ENCODE data around the gene LURAP1L. TPM values are rescaled to one million over a fixed set of nuclear protein-coding genes. Genes with fewer than 3 reads are reported as not detected.

Gene LURAP1L
- total RNA-seq, 2 donors from 2014 or later = 0.24 to 1.3 TPM

DNA sequence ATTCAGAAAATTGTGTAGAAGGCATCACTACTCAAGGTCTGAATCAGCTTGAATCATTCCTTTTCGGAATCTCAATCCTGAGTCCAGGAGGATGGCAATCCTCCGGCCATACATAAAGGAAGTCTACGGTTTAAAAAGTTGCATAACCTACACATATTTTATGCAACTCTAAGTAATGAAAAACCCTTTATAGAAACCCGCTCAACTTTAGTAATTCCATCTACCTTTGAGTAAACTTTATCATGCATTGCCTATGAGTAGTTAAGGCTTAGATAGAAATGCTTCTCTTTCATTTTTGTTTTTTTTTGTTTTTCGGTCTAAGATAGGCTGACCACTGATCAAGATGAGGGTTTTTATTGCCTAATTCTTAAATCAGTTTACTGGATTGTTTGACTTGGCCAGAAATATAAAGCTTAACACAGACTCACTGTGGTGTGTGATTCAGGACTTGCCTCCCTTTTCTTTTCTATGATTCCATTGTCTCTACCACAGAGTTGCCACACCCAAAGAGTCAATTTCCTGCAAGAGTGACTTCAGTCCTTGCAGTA is 85.0 kb downstream of the LURAP1L start:
- WGBS, 2 experiments (ENCODE audit: insufficient coverage in 1 of 2, insufficient read length in 1 of 2) = 83 to 93% methylated on average over 1 to 5 of the region's 5 CpGs
- H3K27ac ChIP-seq (ENCODE audit: low read depth, low read length) = no peak overlapping the region

DNA sequence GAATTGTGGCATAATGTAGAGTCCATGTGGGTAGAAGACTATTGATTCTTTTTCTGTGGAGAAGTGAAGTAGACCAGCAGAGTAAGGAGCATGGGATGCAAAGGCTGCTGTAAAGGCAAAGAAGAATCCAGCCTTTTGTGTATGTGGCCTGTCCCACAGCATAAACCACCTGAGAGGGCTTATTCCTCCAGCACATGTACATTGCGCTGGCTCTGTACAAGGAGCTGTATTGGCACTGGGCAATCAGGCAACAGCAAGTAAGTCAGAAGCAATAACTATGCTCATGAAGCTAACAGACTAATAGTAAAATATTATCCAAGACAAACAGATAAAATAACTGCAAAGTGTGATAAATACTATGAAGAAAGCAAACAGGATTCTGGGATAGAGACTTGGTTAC is 86.2 kb downstream of the LURAP1L start:
- no peaks in the 10 kb centered on the region for H3K9me3 Mint-ChIP-seq
- H3K4me3 ChIP-seq (ENCODE audit: low read length) = no peak overlapping the region

More for the DNA sequence above, 85.0 kb downstream of the LURAP1L start:
- H3K4me3 Mint-ChIP-seq = no peak overlapping the region
- H3K4me1 ChIP-seq (ENCODE audit: control insufficient read depth, insufficient read depth, low read length) = peaks cover 8% of the 10 kb centered on the region
- H3K4me1 Mint-ChIP-seq = peaks cover 6% of the 10 kb centered on the region
- no peak overlapping the region for H3K27ac Mint-ChIP-seq
- no peak overlapping the region for H3K4me3 ChIP-seq (ENCODE audit: low read length)
- no peak for DNase-seq
- H3K27me3 ChIP-seq (ENCODE audit: control insufficient read depth, insufficient read depth, low read length, poor library complexity, severe bottlenecking) = no peaks in the 10 kb centered on the region
- no peaks in the 10 kb centered on the region for H3K36me3 Mint-ChIP-seq (ENCODE audit: low read depth)
- no peaks in the 10 kb centered on the region for H3K9me3 ChIP-seq (ENCODE audit: control insufficient read depth, low read length)
- H3K9ac ChIP-seq (ENCODE audit: extremely low read depth, low read length, poor library complexity, severe bottlenecking) = no peak overlapping the region
- H3K36me3 ChIP-seq (ENCODE audit: control insufficient read depth, insufficient read depth, low read length) = no peaks in the 10 kb centered on the region
- H3K9me3 Mint-ChIP-seq = no peaks in the 10 kb centered on the region
- TF ChIP-seq, protein P1, sequence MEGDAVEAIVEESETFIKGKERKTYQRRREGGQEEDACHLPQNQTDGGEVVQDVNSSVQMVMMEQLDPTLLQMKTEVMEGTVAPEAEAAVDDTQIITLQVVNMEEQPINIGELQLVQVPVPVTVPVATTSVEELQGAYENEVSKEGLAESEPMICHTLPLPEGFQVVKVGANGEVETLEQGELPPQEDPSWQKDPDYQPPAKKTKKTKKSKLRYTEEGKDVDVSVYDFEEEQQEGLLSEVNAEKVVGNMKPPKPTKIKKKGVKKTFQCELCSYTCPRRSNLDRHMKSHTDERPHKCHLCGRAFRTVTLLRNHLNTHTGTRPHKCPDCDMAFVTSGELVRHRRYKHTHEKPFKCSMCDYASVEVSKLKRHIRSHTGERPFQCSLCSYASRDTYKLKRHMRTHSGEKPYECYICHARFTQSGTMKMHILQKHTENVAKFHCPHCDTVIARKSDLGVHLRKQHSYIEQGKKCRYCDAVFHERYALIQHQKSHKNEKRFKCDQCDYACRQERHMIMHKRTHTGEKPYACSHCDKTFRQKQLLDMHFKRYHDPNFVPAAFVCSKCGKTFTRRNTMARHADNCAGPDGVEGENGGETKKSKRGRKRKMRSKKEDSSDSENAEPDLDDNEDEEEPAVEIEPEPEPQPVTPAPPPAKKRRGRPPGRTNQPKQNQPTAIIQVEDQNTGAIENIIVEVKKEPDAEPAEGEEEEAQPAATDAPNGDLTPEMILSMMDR (conservative IDR thresholded peaks at IDR 0.05) = no peak
- H3K27me3 Mint-ChIP-seq (ENCODE audit: insufficient read depth) = no peaks in the 10 kb centered on the region

DNA sequence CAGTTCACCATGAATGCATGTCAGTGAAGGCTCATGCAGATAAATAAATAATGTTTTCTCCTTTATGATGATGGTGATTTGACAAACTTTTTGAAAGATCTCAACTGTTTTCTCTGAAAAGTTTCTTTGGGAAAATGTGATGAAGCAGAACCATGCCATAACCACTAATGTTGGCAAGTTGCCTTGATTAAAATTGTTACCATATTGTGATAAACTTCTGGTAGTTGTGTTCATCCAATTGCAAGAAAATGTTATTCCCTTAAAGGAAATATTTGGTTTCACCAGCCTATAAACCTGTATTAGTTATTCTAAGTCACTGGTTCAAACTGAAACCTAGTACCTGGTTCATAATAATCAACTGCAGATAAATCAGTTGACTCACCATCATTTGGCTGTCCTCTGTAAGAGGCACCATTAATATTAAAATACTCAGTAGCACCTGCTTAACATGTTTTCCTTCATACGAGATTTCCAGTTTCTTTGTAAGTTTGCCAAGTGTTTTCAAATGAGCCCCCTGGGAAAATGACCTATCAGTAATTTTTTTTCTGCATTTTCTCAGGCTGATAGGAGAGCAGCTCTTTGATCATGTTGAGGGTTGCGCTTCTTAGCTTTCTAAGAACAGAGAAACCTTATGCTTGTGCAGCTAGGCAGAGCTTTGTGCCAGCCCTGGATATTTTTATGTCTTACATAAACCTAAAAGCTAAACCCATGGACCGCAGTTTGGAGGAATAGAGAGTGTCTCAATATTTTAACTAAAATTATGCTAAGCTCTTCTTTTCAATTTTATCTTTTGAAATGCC is 88.0 kb downstream of the LURAP1L start:
- no peaks in the 10 kb centered on the region for H3K27me3 ChIP-seq (ENCODE audit: control insufficient read depth, insufficient read depth, low read length, poor library complexity, severe bottlenecking)
- Mint-ChIP-seq H3K9me3 (peaks cover 2% of the 10 kb centered on the region), H3K27ac (no peak overlapping the region), H3K4me1 (no peaks in the 10 kb centered on the region), H3K4me3 (no peak overlapping the region), H3K36me3 (ENCODE audit: low read depth) (no peaks in the 10 kb centered on the region), H3K27me3 (ENCODE audit: insufficient read depth) (no peaks in the 10 kb centered on the region)
- TF ChIP-seq, protein P1 (conservative IDR thresholded peaks at IDR 0.05) = no peak
- H3K9me3 ChIP-seq (ENCODE audit: control insufficient read depth, low read length) = no peaks in the 10 kb centered on the region
- peaks cover 8% of the 10 kb centered on the region for H3K4me1 ChIP-seq (ENCODE audit: control insufficient read depth, insufficient read depth, low read length)
- WGBS, 2 experiments (ENCODE audit: insufficient coverage in 1 of 2, insufficient read length in 1 of 2) = 91 to 100% methylated on average over 2 to 3 of the region's 3 CpGs
- no peak overlapping the region for H3K4me3 ChIP-seq (ENCODE audit: low read length)
- DNase-seq = no peak
- H3K9ac ChIP-seq (ENCODE audit: extremely low read depth, low read length, poor library complexity, severe bottlenecking) = no peak overlapping the region
- no peaks in the 10 kb centered on the region for H3K36me3 ChIP-seq (ENCODE audit: control insufficient read depth, insufficient read depth, low read length)
- no peak overlapping the region for H3K27ac ChIP-seq (ENCODE audit: low read depth, low read length)

More for the DNA sequence above, 86.2 kb downstream of the LURAP1L start:
- peaks cover 6% of the 10 kb centered on the region for H3K4me1 Mint-ChIP-seq
- no peaks in the 10 kb centered on the region for H3K9me3 ChIP-seq (ENCODE audit: control insufficient read depth, low read length)
- peaks cover 8% of the 10 kb centered on the region for H3K4me1 ChIP-seq (ENCODE audit: control insufficient read depth, insufficient read depth, low read length)
- no peak overlapping the region for H3K27ac Mint-ChIP-seq
- H3K27me3 Mint-ChIP-seq (ENCODE audit: insufficient read depth) = no peaks in the 10 kb centered on the region
- no peak overlapping the region for H3K27ac ChIP-seq (ENCODE audit: low read depth, low read length)
- WGBS, 2 experiments (ENCODE audit: insufficient coverage in 1 of 2, insufficient read length in 1 of 2) = 97 to 100% methylated on average over 1 of the region's 1 CpG
- no peaks in the 10 kb centered on the region for H3K27me3 ChIP-seq (ENCODE audit: control insufficient read depth, insufficient read depth, low read length, poor library complexity, severe bottlenecking)
- no peak for DNase-seq
- no peaks in the 10 kb centered on the region for H3K36me3 Mint-ChIP-seq (ENCODE audit: low read depth)
- TF ChIP-seq, protein P1 (conservative IDR thresholded peaks at IDR 0.05) = no peak
- no peak overlapping the region for H3K4me3 Mint-ChIP-seq
- no peak overlapping the region for H3K9ac ChIP-seq (ENCODE audit: extremely low read depth, low read length, poor library complexity, severe bottlenecking)
- H3K36me3 ChIP-seq (ENCODE audit: control insufficient read depth, insufficient read depth, low read length) = no peaks in the 10 kb centered on the region

Measured in endodermal cell (in vitro differentiated cells).